ENCODE data around the gene LHPP.

GRCh38 chr10:124451276-124451675, 10.3 kb upstream of the LHPP start:
- TF ChIP-seq KDM1A (IDR thresholded peaks at IDR 0.05; ENCODE audit: low read depth) (no peak), POLR2A (IDR thresholded peaks at IDR 0.05; ENCODE audit: low read length) (no peak)
- TF ChIP-seq, protein P1, sequence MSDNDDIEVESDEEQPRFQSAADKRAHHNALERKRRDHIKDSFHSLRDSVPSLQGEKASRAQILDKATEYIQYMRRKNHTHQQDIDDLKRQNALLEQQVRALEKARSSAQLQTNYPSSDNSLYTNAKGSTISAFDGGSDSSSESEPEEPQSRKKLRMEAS (IDR thresholded peaks at IDR 0.05), result no peak
